ENCODE data around the gene ESYT1. TPM values are rescaled to one million over a fixed set of nuclear protein-coding genes. Genes with fewer than 3 reads are reported as not detected.

ESYT1 gene
- total and polyA plus RNA-seq, 9 of the 15 experiments (the other 6 are each of a cell fraction or from before 2014, with no cell fraction given): 132 to 420 (median 164) TPM

GRCh38 chr12:56126732-56127239 is 1.3 kb upstream of the ESYT1 start (continued):
- TF ChIP-seq TEAD1 (CRISPR knock-in tag; IDR thresholded peaks at IDR 0.05) (peak in 1 of 2 experiments; percentile 55; a peak in 1 of 4 replicates), CBX5 (IDR thresholded peaks at IDR 0.05; ENCODE audit: borderline replicate concordance, low read depth) (no peak), ZNF384 (IDR thresholded peaks at IDR 0.05; ENCODE audit: low read depth, low read length) (no peak), ELF2 (CRISPR knock-in tag; IDR thresholded peaks at IDR 0.05) (no peak), ETS2 (tag; IDR thresholded peaks at IDR 0.05; ENCODE audit: borderline replicate concordance, poor library complexity, severe bottlenecking) (no peak), MYC (IDR thresholded peaks at IDR 0.05; ENCODE audit: low read depth, low read length) (0 out of 2 replicates have a peak, but pooled peaks have one; percentile 27), MYC (CRISPR knock-in tag; IDR thresholded peaks at IDR 0.05; ENCODE audit: borderline replicate concordance, low read depth) (no peak), ZNF75A (CRISPR knock-in tag; IDR thresholded peaks at IDR 0.05) (no peak), IRF9 (tag; IDR thresholded peaks at IDR 0.05) (0 out of 2 replicates have a peak, but pooled peaks have one; percentile 2), PATZ1 (CRISPR knock-in tag; IDR thresholded peaks at IDR 0.05; ENCODE audit: borderline replicate concordance) (no peak), ZNF23 (CRISPR knock-in tag; IDR thresholded peaks at IDR 0.05) (no peak), KAT2B (IDR thresholded peaks at IDR 0.05; ENCODE audit: low read depth, low read length) (no peak), TFE3 (CRISPR knock-in tag; IDR thresholded peaks at IDR 0.05) (no peak), DEAF1 (CRISPR knock-in tag; IDR thresholded peaks at IDR 0.05) (no peak), PTTG1 (tag; IDR thresholded peaks at IDR 0.05; ENCODE audit: low read depth) (no peak), ZEB2 (IDR thresholded peaks at IDR 0.05) (peak; percentile 49; the same call in 1 of the 2 replicates), PTRF (tag; IDR thresholded peaks at IDR 0.05) (no peak), ZBTB2 (IDR thresholded peaks at IDR 0.05) (no peak), E2F4 (CRISPR knock-in tag; IDR thresholded peaks at IDR 0.05; ENCODE audit: low read depth) (no peak), ZNF274 (IDR thresholded peaks at IDR 0.05; ENCODE audit: borderline replicate concordance, low read depth, low read length) (no peak)

Measured in K562 (cell line).